Cardiac fibroblast (primary cell): ENCODE results near the gene LIPG.

Experiments used
- DNase-seq, 2 donors: peaks; one replicate each; pipeline versions ENCODE4 v3.0.0 to v3.0.0-alpha.2; 2010; ENCODE audit warnings: low read depth in 2 of 2
- H3K4me3 ChIP-seq, 2 donors: replicated peaks in 1 of 2; 1 replicate in 1 of 2; 2 replicates in 1 of 2; pipeline ENCODE4 v1.5.1; 2011; ENCODE audit warnings: low read depth in 2 of 2, low read length in 2 of 2, mild to moderate bottlenecking in 2 of 2, moderate library complexity in 1 of 2
- CTCF ChIP-seq: IDR thresholded peaks from one replicate; pipeline ENCODE4 v1.5.1; 2011; ENCODE audit warnings: low read depth, mild to moderate bottlenecking, low read length, inconsistent platforms

Gene LIPG

DNA sequence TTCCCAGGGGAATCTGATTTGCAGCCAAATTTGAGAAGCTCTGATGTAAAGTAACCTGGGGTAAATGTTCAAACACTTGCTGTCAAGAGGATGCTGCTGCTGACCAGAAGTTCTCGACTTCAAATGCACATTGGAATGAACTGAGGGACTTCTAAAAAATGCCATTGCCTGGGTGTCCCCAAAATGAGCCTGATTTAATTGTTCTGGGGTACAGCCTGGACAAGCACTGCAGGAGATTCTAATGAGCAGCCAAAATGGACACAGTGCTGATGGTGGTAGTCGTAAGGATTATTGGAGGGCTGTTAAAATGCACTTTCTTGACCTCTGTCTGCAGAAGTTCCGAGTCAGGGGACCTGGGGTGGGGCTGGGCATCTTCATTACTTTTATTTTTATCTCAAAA lies 49.5 kb downstream of the LIPG start:
- H3K4me3 ChIP-seq: no peak overlapping the region
- TF ChIP-seq CTCF: no peak
- DNase-seq: no peak

- no peak for DNase-seq
- TF ChIP-seq CTCF: no peak
- H3K4me3 ChIP-seq: no peak overlapping the region
These were observed 50.7 kb downstream of the LIPG start for GRCh38 chr18:49612515-49613033.

- no peak for TF ChIP-seq CTCF
- H3K4me3 ChIP-seq: no peak overlapping the region
- no peak for DNase-seq
These were observed 51.3 kb downstream of the LIPG start for GRCh38 chr18:49613141-49613640.

DNA sequence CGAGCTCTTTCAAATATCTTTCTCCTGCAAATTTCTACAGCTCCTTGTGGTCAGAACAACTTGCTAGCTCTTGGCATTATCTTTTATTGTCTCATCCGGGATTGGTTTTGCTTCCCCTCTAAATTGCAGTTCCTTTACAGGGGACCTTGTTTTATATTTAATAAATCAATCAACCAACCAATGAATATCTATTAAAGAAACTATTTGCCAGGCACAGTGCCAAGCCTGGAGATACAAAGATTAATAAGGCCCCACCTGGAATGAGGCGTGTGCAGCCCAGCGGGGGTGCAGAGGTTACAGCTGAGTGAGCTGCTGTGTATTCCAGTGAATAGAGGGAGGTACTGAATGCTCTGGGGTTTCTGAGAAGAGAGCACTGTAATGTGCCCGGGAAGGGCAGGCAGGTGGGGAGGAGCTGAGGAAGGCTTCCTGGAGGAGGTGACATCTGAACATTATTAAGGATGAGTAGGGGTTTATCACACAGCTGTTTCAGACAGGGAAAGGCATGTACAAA lies 51.8 kb downstream of the LIPG start:
- no peak for DNase-seq
- TF ChIP-seq CTCF: no peak
- no peak overlapping the region for H3K4me3 ChIP-seq

DNA sequence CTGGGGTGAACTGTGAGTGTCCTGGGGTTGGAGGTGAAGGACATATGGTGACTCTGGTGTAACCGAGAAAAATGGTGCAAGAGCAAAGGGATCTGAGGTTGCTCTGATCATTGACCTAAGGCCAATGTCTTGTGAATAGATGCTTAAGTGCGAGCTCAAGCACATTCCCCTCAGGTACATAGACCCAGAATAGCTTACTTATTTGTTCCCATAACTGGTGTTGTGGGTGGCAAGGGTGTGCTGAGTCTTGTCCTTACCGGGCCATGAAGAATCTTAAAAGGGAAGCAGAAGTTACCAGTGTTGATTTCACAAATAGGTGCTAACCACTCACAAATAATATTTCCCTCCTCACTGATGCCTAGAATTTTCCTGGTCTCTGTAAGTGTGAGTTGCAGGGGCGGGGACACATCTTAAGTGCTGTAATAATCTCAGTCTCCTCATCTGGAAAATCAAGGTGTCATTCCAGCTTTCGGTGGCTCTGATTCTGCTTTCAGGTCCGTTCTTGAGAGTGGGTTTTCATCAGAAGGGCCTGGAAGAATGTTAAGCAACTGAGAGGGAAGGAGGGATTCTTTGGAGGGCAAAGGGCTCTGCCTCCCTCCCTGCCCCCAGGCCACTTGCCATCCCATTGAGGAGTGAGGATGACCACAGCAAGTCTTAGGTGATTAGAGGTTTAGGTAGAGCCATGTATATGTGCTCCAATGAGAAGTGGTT lies 54.9 kb downstream of the LIPG start:
- TF ChIP-seq CTCF: no peak
- DNase-seq: no peak
- no peak overlapping the region for H3K4me3 ChIP-seq

DNA sequence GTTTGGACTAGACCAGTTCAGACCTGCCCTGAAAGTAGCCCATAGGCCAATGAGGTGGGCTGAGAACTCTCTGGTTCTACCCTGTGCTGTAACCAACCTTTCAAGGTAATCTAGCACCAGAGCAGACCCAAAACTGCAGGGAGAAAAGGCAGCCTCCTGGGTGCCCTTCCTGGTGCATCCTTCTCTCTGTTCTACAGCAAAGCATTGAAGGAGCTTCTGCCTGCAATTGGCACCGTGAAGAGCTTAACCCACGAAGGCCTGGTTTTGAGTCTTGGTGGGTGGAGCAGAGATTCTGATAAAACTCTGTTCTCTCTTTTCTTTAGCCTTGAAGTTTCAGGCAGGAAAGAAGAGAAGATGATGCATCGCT lies 55.5 kb downstream of the LIPG start:
- DNase-seq: no peak
- no peak overlapping the region for H3K4me3 ChIP-seq
- TF ChIP-seq CTCF: no peak
